ENCODE results near the gene MROH9. TPM values are rescaled to one million over a fixed set of nuclear protein-coding genes. Genes with fewer than 3 reads are reported as not detected.

Gene MROH9
- polyA plus RNA-seq, 1 donor from 2014 or later, result not detected

DNA sequence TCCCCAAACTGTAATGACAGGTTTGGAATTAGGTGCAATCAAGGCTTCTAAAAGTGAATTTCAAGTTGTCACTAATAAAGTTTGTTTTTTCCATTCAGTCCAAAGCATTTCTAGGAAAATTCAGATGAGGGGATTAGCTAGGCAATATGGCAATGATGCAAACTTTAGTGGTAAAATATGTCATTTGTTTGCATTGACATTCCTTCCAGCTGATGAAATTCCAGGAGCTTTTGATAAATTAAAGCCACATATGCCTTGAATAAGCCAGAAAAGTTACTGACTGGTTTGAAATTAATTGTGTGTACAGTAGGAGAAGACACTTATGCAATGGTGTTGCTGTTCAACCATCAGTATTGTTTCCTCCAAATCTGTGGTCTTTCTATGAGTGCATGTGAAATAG is 57.8 kb downstream of the MROH9 start:
- Histone ChIP-seq H3K36me3 (ENCODE audit: insufficient read depth, low read length) (no peaks in the 10 kb centered on the region), H3K27ac (ENCODE audit: low read length) (no peak overlapping the region), H3K9me2 (ENCODE audit: insufficient read depth, low read length) (no peaks in the 10 kb centered on the region), H3K79me2 (replicated peaks; ENCODE audit: insufficient read depth, low read length) (no peaks in the 10 kb centered on the region), H3K27me3 (ENCODE audit: insufficient read depth, low read depth, low read length) (no peaks in the 10 kb centered on the region), H3K9ac (ENCODE audit: low read length) (no peak overlapping the region), H3K4me3 (ENCODE audit: low read length) (no peak overlapping the region), H3K4me2 (ENCODE audit: low read length) (no peak overlapping the region), H3K9me3 (ENCODE audit: low read length) (no peaks in the 10 kb centered on the region), H4K20me1 (ENCODE audit: insufficient read depth) (no peaks in the 10 kb centered on the region), H2AFZ (ENCODE audit: low read depth, low read length) (no peak overlapping the region), H3F3A (ENCODE audit: insufficient read depth, low read length, poor library complexity, severe bottlenecking) (no peaks in the 10 kb centered on the region)
- TF ChIP-seq MXI1 (conservative IDR thresholded peaks at IDR 0.05; ENCODE audit: poor library complexity, severe bottlenecking) (no peak), POLR2AphosphoS5 (IDR thresholded peaks at IDR 0.05) (no peak), TAF1 (IDR thresholded peaks at IDR 0.05; ENCODE audit: low read depth) (no peak), SMC3 (conservative IDR thresholded peaks at IDR 0.05; ENCODE audit: poor library complexity) (no peak), EZH2 (IDR thresholded peaks at IDR 0.05; ENCODE audit: borderline replicate concordance, insufficient read depth, low read length, poor library complexity, severe bottlenecking) (no peak), EP300 (conservative IDR thresholded peaks at IDR 0.05; ENCODE audit: poor library complexity, severe bottlenecking) (no peak), RAD21 (conservative IDR thresholded peaks at IDR 0.05) (no peak)
- TF ChIP-seq, protein P1, sequence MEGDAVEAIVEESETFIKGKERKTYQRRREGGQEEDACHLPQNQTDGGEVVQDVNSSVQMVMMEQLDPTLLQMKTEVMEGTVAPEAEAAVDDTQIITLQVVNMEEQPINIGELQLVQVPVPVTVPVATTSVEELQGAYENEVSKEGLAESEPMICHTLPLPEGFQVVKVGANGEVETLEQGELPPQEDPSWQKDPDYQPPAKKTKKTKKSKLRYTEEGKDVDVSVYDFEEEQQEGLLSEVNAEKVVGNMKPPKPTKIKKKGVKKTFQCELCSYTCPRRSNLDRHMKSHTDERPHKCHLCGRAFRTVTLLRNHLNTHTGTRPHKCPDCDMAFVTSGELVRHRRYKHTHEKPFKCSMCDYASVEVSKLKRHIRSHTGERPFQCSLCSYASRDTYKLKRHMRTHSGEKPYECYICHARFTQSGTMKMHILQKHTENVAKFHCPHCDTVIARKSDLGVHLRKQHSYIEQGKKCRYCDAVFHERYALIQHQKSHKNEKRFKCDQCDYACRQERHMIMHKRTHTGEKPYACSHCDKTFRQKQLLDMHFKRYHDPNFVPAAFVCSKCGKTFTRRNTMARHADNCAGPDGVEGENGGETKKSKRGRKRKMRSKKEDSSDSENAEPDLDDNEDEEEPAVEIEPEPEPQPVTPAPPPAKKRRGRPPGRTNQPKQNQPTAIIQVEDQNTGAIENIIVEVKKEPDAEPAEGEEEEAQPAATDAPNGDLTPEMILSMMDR (IDR thresholded peaks at IDR 0.05; ENCODE audit: poor library complexity, severe bottlenecking), result no peak
- TF ChIP-seq, protein P2, sequence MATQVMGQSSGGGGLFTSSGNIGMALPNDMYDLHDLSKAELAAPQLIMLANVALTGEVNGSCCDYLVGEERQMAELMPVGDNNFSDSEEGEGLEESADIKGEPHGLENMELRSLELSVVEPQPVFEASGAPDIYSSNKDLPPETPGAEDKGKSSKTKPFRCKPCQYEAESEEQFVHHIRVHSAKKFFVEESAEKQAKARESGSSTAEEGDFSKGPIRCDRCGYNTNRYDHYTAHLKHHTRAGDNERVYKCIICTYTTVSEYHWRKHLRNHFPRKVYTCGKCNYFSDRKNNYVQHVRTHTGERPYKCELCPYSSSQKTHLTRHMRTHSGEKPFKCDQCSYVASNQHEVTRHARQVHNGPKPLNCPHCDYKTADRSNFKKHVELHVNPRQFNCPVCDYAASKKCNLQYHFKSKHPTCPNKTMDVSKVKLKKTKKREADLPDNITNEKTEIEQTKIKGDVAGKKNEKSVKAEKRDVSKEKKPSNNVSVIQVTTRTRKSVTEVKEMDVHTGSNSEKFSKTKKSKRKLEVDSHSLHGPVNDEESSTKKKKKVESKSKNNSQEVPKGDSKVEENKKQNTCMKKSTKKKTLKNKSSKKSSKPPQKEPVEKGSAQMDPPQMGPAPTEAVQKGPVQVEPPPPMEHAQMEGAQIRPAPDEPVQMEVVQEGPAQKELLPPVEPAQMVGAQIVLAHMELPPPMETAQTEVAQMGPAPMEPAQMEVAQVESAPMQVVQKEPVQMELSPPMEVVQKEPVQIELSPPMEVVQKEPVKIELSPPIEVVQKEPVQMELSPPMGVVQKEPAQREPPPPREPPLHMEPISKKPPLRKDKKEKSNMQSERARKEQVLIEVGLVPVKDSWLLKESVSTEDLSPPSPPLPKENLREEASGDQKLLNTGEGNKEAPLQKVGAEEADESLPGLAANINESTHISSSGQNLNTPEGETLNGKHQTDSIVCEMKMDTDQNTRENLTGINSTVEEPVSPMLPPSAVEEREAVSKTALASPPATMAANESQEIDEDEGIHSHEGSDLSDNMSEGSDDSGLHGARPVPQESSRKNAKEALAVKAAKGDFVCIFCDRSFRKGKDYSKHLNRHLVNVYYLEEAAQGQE (IDR thresholded peaks at IDR 0.05; ENCODE audit: borderline replicate concordance), result no peak

DNA sequence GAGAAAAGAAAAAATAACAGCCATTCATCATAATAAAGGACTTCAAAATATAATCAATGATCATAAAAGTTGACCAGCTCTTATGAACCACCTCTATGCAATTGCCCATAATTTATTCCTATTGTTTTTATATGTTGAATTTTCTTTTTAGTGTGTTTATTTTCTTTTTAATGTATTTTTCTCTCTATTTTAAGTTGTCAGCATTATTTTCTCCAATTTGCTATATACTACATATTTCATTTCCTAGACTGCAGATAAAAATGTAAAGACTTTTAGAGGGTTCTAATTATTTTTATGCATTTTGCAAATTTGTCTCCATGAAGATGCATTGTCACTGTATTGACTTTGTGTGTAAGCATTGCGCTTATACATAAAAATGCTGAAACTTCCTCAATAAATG is 58.4 kb downstream of the MROH9 start:
- Histone ChIP-seq H3K9ac (ENCODE audit: low read length) (no peak overlapping the region), H3K36me3 (ENCODE audit: insufficient read depth, low read length) (no peaks in the 10 kb centered on the region), H2AFZ (ENCODE audit: low read depth, low read length) (no peak overlapping the region), H3F3A (ENCODE audit: insufficient read depth, low read length, poor library complexity, severe bottlenecking) (no peaks in the 10 kb centered on the region), H4K20me1 (ENCODE audit: insufficient read depth) (no peaks in the 10 kb centered on the region), H3K4me2 (ENCODE audit: low read length) (no peak overlapping the region), H3K27ac (ENCODE audit: low read length) (no peak overlapping the region), H3K79me2 (replicated peaks; ENCODE audit: insufficient read depth, low read length) (no peaks in the 10 kb centered on the region), H3K4me3 (ENCODE audit: low read length) (no peak overlapping the region), H3K9me2 (ENCODE audit: insufficient read depth, low read length) (no peaks in the 10 kb centered on the region), H3K27me3 (ENCODE audit: insufficient read depth, low read depth, low read length) (no peaks in the 10 kb centered on the region), H3K9me3 (ENCODE audit: low read length) (no peaks in the 10 kb centered on the region)
- TF ChIP-seq EP300 (conservative IDR thresholded peaks at IDR 0.05; ENCODE audit: poor library complexity, severe bottlenecking), result no peak
- TF ChIP-seq, protein P1 (IDR thresholded peaks at IDR 0.05; ENCODE audit: poor library complexity, severe bottlenecking), result no peak
- TF ChIP-seq EZH2 (IDR thresholded peaks at IDR 0.05; ENCODE audit: borderline replicate concordance, insufficient read depth, low read length, poor library complexity, severe bottlenecking), result no peak
- no peak for TF ChIP-seq MXI1 (conservative IDR thresholded peaks at IDR 0.05; ENCODE audit: poor library complexity, severe bottlenecking)
- TF ChIP-seq RAD21 (conservative IDR thresholded peaks at IDR 0.05), result no peak
- no peak for TF ChIP-seq SMC3 (conservative IDR thresholded peaks at IDR 0.05; ENCODE audit: poor library complexity)

Measured in neural cell (in vitro differentiated cells).